ENCODE data around the gene HAUS7. TPM values are rescaled to one million over a fixed set of nuclear protein-coding genes. Genes with fewer than 3 reads are reported as not detected.

Gene HAUS7
- total and polyA plus RNA-seq, 7 donors = 8.3 to 18.5 (median 13.1) TPM

DNA sequence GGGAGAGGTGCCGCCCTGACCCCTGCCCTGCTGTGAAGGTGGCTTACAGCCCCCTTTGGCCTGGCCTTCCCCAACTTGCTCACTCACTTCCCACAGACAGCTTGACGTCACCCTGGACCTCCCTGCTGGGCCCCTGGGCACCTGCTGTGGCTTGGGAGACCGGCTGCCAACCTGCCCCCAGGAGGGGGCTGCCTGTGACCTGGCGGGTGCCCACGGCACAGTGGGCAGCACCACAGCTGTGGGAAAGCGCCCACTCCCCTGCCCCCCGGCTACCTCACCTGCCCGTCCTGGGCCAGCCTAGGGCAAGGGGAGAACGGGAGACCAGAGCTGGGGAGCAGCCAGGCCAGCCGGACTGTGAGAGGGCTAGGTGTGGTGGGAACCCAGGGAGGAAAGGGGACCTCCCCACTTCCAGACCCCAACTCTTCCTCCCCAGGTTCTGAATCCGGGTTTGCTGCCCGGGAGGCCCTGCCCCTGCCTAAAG, 61.5 kb downstream of the HAUS7 start:
- Histone ChIP-seq H3K36me3 (ENCODE audit: insufficient read depth in 1 of 2, low read depth in 1 of 2) (no peaks in the 10 kb centered on the region), H3K4me3 (no peak overlapping the region), H3K27ac (no peak overlapping the region), H3K4me1 (no peaks in the 10 kb centered on the region), H3K27me3 (ENCODE audit: insufficient read depth in 3 of 3, low read length in 2 of 3) (peaks cover 0 to 34% (median 5%) of the 10 kb centered on the region in 3 donors), H3K9me3 (no peaks in the 10 kb centered on the region)
- ATAC-seq (peak in 1 of 4 donors; percentile 26), DNase-seq (no peak)
- 84 to 92% (median 92%) methylated on average over 10 to 12 of the region's 12 CpGs for WGBS, 3 donors
- TF ChIP-seq, protein P1, sequence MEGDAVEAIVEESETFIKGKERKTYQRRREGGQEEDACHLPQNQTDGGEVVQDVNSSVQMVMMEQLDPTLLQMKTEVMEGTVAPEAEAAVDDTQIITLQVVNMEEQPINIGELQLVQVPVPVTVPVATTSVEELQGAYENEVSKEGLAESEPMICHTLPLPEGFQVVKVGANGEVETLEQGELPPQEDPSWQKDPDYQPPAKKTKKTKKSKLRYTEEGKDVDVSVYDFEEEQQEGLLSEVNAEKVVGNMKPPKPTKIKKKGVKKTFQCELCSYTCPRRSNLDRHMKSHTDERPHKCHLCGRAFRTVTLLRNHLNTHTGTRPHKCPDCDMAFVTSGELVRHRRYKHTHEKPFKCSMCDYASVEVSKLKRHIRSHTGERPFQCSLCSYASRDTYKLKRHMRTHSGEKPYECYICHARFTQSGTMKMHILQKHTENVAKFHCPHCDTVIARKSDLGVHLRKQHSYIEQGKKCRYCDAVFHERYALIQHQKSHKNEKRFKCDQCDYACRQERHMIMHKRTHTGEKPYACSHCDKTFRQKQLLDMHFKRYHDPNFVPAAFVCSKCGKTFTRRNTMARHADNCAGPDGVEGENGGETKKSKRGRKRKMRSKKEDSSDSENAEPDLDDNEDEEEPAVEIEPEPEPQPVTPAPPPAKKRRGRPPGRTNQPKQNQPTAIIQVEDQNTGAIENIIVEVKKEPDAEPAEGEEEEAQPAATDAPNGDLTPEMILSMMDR (IDR thresholded peaks at IDR 0.05) = no peak
- intact Hi-C loops (cut with DNase I) = no loop called here

DNA sequence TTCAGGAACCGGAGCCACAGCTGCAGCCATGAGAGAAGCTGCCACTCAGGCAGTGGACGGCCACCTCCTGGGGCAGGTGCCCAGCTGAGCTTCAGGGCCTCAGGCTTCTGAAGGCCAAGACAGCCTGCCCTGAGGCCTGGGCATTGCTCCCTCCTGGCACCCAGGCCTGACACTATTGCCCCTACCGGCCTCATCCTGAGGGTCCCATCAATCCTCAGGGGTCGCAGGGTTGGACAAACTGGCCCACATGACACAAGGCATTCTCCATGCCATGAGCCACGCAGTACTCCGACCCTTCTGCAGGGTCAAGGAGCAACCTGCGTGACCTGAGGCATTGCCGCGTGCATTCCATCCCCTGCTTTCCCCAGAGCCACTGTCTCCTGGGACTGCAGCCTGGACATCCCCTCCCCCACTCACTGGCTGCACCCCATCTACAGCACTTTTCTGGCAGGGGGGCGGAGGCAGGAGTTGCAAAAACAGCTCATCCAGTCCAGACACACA, 62.1 kb downstream of the HAUS7 start:
- Histone ChIP-seq H3K36me3 (ENCODE audit: insufficient read depth in 1 of 2, low read depth in 1 of 2) (no peaks in the 10 kb centered on the region), H3K27me3 (ENCODE audit: insufficient read depth in 3 of 3, low read length in 2 of 3) (peaks cover 0 to 31% (median 5%) of the 10 kb centered on the region in 3 donors), H3K4me1 (no peaks in the 10 kb centered on the region), H3K27ac (no peak overlapping the region), H3K9me3 (no peaks in the 10 kb centered on the region), H3K4me3 (no peak overlapping the region)
- TF ChIP-seq, protein P1 (IDR thresholded peaks at IDR 0.05) = no peak
- ATAC-seq (no peak), DNase-seq (peak in 1 of 2 donors; percentile 51)
- WGBS, 3 donors = 72 to 86% (median 75%) methylated on average over 8 to 10 of the region's 10 CpGs
- intact Hi-C loops (cut with DNase I) = no loop called here

DNA sequence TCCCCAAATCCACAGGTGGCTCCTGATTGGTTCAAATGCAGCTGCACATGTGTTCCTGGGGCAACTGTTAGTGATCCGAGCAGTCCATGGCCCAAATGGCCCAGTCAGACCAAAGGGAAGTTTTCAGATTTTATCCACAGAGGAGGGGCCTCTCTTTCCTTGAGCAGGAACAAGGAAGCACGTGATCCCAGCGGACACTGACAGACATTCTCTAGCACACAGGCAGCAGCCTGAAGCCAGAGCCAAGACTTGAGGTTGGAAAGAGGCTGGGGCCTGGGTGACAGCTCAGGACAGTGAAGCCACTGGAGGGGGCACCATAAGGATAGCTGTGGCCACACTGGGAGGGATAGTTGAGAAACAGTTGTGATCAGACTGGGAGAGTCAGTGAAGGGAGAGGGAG, 62.6 kb downstream of the HAUS7 start:
- Histone ChIP-seq H3K27me3 (ENCODE audit: insufficient read depth in 3 of 3, low read length in 2 of 3) (peaks cover 0 to 27% (median 5%) of the 10 kb centered on the region in 3 donors), H3K9me3 (no peaks in the 10 kb centered on the region), H3K27ac (no peak overlapping the region), H3K36me3 (ENCODE audit: insufficient read depth in 1 of 2, low read depth in 1 of 2) (no peaks in the 10 kb centered on the region), H3K4me1 (no peaks in the 10 kb centered on the region), H3K4me3 (no peak overlapping the region)
- intact Hi-C loops (cut with DNase I) = no loop called here
- DNase-seq (no peak), ATAC-seq (no peak)
- TF ChIP-seq, protein P1 (IDR thresholded peaks at IDR 0.05) = no peak
- 41 to 63% (median 52%) methylated on average over 3 of the region's 3 CpGs for WGBS, 3 donors

DNA sequence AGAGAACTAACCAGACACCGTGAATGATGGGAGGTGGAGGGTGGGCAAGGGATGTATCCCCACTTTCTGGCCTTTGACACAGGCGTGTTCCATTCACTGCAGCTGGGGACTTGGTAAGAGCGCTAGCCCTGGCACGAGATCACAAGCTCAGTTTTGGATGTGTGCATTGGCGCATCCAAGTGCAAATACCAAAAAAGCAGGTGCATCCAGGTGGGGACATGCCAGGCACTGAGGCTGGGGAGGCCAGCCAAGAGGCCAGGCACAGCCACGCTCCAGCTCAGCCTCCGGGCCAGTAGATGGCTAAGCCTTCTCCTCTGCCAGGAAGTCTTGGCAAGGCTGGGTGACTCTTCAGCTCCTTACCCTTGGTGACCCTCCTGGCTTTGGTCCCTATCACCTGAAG, 63.5 kb downstream of the HAUS7 start:
- no peaks in the 10 kb centered on the region for H3K36me3 ChIP-seq (ENCODE audit: insufficient read depth in 1 of 2, low read depth in 1 of 2)
- ATAC-seq (no peak), DNase-seq (no peak)
- no peaks in the 10 kb centered on the region for H3K9me3 ChIP-seq
- TF ChIP-seq, protein P1 (IDR thresholded peaks at IDR 0.05) = no peak
- 57 to 65% (median 64%) methylated on average over 7 of the region's 7 CpGs for WGBS, 3 donors
- H3K27me3 ChIP-seq (ENCODE audit: insufficient read depth in 3 of 3, low read length in 2 of 3) = peaks cover 0 to 20% (median under 1%) of the 10 kb centered on the region in 3 donors
- H3K4me1 ChIP-seq = no peaks in the 10 kb centered on the region
- intact Hi-C loops (cut with DNase I) = no loop called here
- no peak overlapping the region for H3K4me3 ChIP-seq
- H3K27ac ChIP-seq = no peak overlapping the region

DNA sequence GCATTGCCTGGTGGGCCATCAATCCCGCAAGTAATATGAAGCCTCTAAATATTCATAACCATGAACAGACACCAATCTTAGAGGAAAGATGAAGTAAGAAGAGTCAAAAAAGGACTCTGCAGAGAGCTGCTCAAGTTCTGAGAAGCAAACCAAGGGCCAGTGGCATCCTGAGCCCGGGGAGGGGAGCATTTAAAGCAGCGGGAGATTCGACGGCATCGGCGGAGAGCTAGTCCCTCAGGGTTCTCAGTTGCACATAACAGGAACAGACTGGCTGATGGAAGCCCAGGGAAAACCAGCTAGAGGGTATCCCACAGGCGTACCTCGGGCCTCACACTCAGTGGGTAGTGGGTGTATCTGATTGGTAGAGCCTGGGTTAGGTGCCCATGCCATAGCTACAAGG, 64.4 kb downstream of the HAUS7 start:
- H3K4me3 ChIP-seq = no peak overlapping the region
- H3K9me3 ChIP-seq = no peaks in the 10 kb centered on the region
- no peak for DNase-seq
- WGBS, 3 donors = 87 to 93% (median 88%) methylated on average over 8 to 9 of the region's 9 CpGs
- H3K36me3 ChIP-seq (ENCODE audit: insufficient read depth in 1 of 2, low read depth in 1 of 2) = no peaks in the 10 kb centered on the region
- intact Hi-C loops (cut with DNase I) = no loop called here
- H3K27ac ChIP-seq = no peak overlapping the region
- TF ChIP-seq, protein P1 (IDR thresholded peaks at IDR 0.05) = no peak
- no peaks in the 10 kb centered on the region for H3K4me1 ChIP-seq
- H3K27me3 ChIP-seq (ENCODE audit: insufficient read depth in 3 of 3, low read length in 2 of 3) = peaks cover 0 to 11% (median 0%) of the 10 kb centered on the region in 3 donors
- no peak for ATAC-seq
